ENCODE measurements around the gene GORASP1. TPM values are rescaled to one million over a fixed set of nuclear protein-coding genes. Genes with fewer than 3 reads are reported as not detected.

GORASP1 gene
- total RNA-seq, 2 donors from 2014 or later: 47.4 to 48.9 TPM

DNA sequence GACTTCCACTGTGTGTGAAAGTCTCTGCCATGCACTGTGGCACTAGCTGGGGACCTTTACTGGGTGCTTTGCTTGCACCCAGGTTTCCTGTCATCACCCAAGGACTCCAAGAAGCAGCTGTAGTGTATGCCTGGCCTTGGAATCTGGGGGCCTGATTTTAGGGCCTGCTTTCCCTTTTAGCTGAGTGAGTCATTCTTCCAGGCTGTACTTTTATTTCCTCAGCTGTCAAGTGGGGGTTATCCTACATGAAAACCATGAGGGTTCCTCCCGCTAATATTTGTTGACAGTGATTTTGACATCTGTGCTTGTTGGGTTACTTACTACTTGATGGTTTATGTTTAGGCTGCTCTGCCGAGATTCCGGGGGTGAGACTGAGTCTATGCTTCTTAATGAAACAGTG lies 18.5 kb downstream of the GORASP1 start:
- Histone ChIP-seq H3K4me3 (ENCODE audit: low read length) (no peak overlapping the region), H3K27me3 (ENCODE audit: control insufficient read depth, insufficient read depth, low read length, poor library complexity, severe bottlenecking) (no peaks in the 10 kb centered on the region), H3K36me3 (ENCODE audit: control insufficient read depth, insufficient read depth, low read length) (peaks cover 88% of the 10 kb centered on the region), H3K9ac (ENCODE audit: extremely low read depth, low read length, poor library complexity, severe bottlenecking) (no peak overlapping the region), H3K4me1 (ENCODE audit: control insufficient read depth, insufficient read depth, low read length) (no peaks in the 10 kb centered on the region), H3K9me3 (ENCODE audit: control insufficient read depth, low read length) (no peaks in the 10 kb centered on the region), H3K27ac (ENCODE audit: low read depth, low read length) (no peak overlapping the region)
- H3K27me3 Mint-ChIP-seq (ENCODE audit: insufficient read depth): no peaks in the 10 kb centered on the region
- H3K4me1 Mint-ChIP-seq: no peaks in the 10 kb centered on the region
- peaks cover 64% of the 10 kb centered on the region for H3K36me3 Mint-ChIP-seq (ENCODE audit: low read depth)
- no peak for DNase-seq
- TF ChIP-seq, protein P1, sequence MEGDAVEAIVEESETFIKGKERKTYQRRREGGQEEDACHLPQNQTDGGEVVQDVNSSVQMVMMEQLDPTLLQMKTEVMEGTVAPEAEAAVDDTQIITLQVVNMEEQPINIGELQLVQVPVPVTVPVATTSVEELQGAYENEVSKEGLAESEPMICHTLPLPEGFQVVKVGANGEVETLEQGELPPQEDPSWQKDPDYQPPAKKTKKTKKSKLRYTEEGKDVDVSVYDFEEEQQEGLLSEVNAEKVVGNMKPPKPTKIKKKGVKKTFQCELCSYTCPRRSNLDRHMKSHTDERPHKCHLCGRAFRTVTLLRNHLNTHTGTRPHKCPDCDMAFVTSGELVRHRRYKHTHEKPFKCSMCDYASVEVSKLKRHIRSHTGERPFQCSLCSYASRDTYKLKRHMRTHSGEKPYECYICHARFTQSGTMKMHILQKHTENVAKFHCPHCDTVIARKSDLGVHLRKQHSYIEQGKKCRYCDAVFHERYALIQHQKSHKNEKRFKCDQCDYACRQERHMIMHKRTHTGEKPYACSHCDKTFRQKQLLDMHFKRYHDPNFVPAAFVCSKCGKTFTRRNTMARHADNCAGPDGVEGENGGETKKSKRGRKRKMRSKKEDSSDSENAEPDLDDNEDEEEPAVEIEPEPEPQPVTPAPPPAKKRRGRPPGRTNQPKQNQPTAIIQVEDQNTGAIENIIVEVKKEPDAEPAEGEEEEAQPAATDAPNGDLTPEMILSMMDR (conservative IDR thresholded peaks at IDR 0.05): no peak
- no peaks in the 10 kb centered on the region for H3K9me3 Mint-ChIP-seq
- H3K27ac Mint-ChIP-seq: no peak overlapping the region
- 98 to 100% methylated on average over 2 to 3 of the region's 3 CpGs for WGBS, 2 experiments (ENCODE audit: insufficient coverage in 1 of 2, insufficient read length in 1 of 2)
- H3K4me3 Mint-ChIP-seq: no peak overlapping the region

DNA sequence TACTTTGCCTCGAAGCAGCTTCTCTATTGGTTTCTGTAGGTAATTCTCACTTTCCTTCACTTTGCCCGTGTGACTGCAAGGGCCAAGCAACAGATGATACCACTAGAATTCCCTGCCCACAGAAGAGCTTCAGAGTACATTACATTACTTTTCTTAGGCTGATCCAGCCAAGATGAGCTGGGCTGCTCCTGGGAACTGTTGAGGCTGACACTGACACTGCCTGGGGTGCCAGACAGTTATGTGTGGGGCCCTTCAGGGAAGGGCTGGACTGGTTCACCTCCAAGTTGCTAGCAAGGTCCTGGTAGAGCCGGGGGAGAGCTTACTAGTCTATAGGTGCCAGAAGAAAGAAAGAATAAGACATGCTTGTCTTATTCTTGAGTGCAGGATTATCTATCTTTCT lies 19.0 kb downstream of the GORASP1 start:
- 92 to 94% methylated on average over 3 of the region's 3 CpGs for WGBS, 2 experiments (ENCODE audit: insufficient coverage in 1 of 2, insufficient read length in 1 of 2)
- H3K27me3 Mint-ChIP-seq (ENCODE audit: insufficient read depth): no peaks in the 10 kb centered on the region
- H3K4me3 ChIP-seq (ENCODE audit: low read length): no peak overlapping the region

DNA sequence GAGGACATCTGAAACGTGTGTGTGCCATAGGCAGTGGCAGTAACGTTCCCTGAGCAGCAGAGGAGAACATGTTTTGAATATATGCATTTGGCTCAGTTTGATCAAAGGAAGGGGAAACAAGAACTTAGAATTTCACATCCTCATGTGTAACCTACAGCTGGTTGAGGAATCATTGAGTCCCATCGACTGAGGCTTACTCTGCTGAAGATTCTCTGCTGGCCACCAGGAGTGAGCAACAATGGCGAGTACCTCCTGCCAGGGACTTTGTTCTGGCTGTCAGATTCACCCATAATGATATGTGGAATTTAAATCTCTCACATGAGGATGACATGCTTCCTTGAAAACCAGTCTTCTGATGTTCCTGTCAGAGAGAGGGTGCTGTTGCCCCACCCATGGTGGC lies 21.3 kb downstream of the GORASP1 start:
- H3K4me3 ChIP-seq (ENCODE audit: low read length): no peak overlapping the region
- H3K9me3 ChIP-seq (ENCODE audit: control insufficient read depth, low read length): no peaks in the 10 kb centered on the region
- peaks cover 85% of the 10 kb centered on the region for H3K36me3 ChIP-seq (ENCODE audit: control insufficient read depth, insufficient read depth, low read length)
- no peaks in the 10 kb centered on the region for H3K27me3 ChIP-seq (ENCODE audit: control insufficient read depth, insufficient read depth, low read length, poor library complexity, severe bottlenecking)
- no peak overlapping the region for H3K9ac ChIP-seq (ENCODE audit: extremely low read depth, low read length, poor library complexity, severe bottlenecking)
- H3K36me3 Mint-ChIP-seq (ENCODE audit: low read depth): peaks cover 63% of the 10 kb centered on the region
- no peak for DNase-seq
- H3K9me3 Mint-ChIP-seq: no peaks in the 10 kb centered on the region
- no peaks in the 10 kb centered on the region for H3K4me1 ChIP-seq (ENCODE audit: control insufficient read depth, insufficient read depth, low read length)
- no peak overlapping the region for H3K27ac ChIP-seq (ENCODE audit: low read depth, low read length)
- H3K27ac Mint-ChIP-seq: no peak overlapping the region
- 87 to 95% methylated on average over 4 of the region's 4 CpGs for WGBS, 2 experiments (ENCODE audit: insufficient coverage in 1 of 2, insufficient read length in 1 of 2)
- H3K4me3 Mint-ChIP-seq: no peak overlapping the region
- TF ChIP-seq, protein P1 (conservative IDR thresholded peaks at IDR 0.05): peak; percentile 25
- H3K27me3 Mint-ChIP-seq (ENCODE audit: insufficient read depth): no peaks in the 10 kb centered on the region
- no peaks in the 10 kb centered on the region for H3K4me1 Mint-ChIP-seq

More for the DNA sequence above, 19.0 kb downstream of the GORASP1 start:
- Histone ChIP-seq H3K9ac (ENCODE audit: extremely low read depth, low read length, poor library complexity, severe bottlenecking) (no peak overlapping the region), H3K9me3 (ENCODE audit: control insufficient read depth, low read length) (no peaks in the 10 kb centered on the region), H3K4me1 (ENCODE audit: control insufficient read depth, insufficient read depth, low read length) (no peaks in the 10 kb centered on the region), H3K27me3 (ENCODE audit: control insufficient read depth, insufficient read depth, low read length, poor library complexity, severe bottlenecking) (no peaks in the 10 kb centered on the region), H3K27ac (ENCODE audit: low read depth, low read length) (no peak overlapping the region), H3K36me3 (ENCODE audit: control insufficient read depth, insufficient read depth, low read length) (peaks cover 88% of the 10 kb centered on the region)
- Mint-ChIP-seq H3K36me3 (ENCODE audit: low read depth) (peaks cover 65% of the 10 kb centered on the region), H3K4me1 (no peaks in the 10 kb centered on the region), H3K4me3 (no peak overlapping the region), H3K9me3 (no peaks in the 10 kb centered on the region), H3K27ac (no peak overlapping the region)
- no peak for DNase-seq
- TF ChIP-seq, protein P1 (conservative IDR thresholded peaks at IDR 0.05): no peak
